ENCODE measurements around the gene NBPF3. TPM values are rescaled to one million over a fixed set of nuclear protein-coding genes. Genes with fewer than 3 reads are reported as not detected.

NBPF3 gene
- total RNA-seq, 2 experiments from 2014 or later, result 6.1 to 6.2 TPM

- no peaks in the 10 kb centered on the region for H3K36me3 Mint-ChIP-seq
- no peak overlapping the region for H3K4me3 Mint-ChIP-seq
- CTCF ChIA-PET, result no interaction called here
- intact Hi-C loops (cut with micrococcal nuclease), result no loop called here
- H3K27me3 Mint-ChIP-seq, result peaks cover 2% of the 10 kb centered on the region
- DNase-seq, result no peak
- no peak overlapping the region for H3K27ac Mint-ChIP-seq
- no peaks in the 10 kb centered on the region for H3K4me1 Mint-ChIP-seq (ENCODE audit: low read depth)
- H3K9me3 Mint-ChIP-seq, result no peaks in the 10 kb centered on the region
- POLR2A ChIA-PET, result no interaction called here
These were observed 85.4 kb downstream of the NBPF3 start for GRCh38 chr1:21525340-21525717.

- peaks cover 6% of the 10 kb centered on the region for H3K27me3 Mint-ChIP-seq
- H3K4me3 Mint-ChIP-seq, result no peak overlapping the region
- POLR2A ChIA-PET, result no interaction called here
- H3K4me1 Mint-ChIP-seq (ENCODE audit: low read depth), result no peaks in the 10 kb centered on the region
- intact Hi-C loops (cut with micrococcal nuclease), result no loop called here
- no peaks in the 10 kb centered on the region for H3K36me3 Mint-ChIP-seq
- CTCF ChIA-PET, result no interaction called here
- DNase-seq, result no peak
- H3K9me3 Mint-ChIP-seq, result no peaks in the 10 kb centered on the region
- no peak overlapping the region for H3K27ac Mint-ChIP-seq
These were observed 86.5 kb downstream of the NBPF3 start for GRCh38 chr1:21526441-21526840.

DNA sequence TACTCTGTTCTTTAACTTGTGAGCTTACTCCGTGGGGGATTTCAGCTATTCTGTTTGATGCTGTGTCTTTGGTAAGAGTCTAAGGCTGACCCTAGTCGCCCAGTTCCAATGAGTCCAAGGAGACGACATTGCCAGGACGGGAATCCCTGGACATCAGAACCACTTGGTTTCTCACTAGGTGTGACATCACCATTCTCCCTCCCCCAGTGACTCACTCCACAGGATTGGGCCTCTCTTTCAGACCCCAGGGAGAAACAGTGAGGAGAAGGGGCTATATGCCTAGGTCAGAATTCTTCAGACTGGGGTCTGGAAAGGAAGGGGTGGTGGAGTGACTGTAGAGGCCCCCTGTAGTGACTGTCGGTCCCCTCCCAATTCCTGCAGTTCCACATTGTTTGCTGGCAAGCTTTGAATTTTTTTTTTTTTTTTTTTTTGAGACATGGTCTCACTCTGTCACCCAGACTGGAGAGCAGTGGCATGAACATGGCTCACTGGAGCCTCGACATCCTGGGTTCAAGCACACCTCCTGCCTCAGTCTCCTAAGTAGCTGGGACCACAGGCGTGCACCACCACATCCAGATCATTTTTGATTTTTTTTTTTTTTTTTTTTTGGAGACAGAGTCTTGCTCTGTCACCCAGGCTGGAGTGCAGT is 90.6 kb downstream of the NBPF3 start:
- Mint-ChIP-seq H3K27me3 (peaks cover 13% of the 10 kb centered on the region), H3K36me3 (no peaks in the 10 kb centered on the region), H3K9me3 (no peaks in the 10 kb centered on the region), H3K4me3 (no peak overlapping the region), H3K4me1 (ENCODE audit: low read depth) (no peaks in the 10 kb centered on the region), H3K27ac (no peak overlapping the region)
- no peak for DNase-seq
- intact Hi-C loops (cut with micrococcal nuclease), result no loop called here
- CTCF ChIA-PET, result no interaction called here
- POLR2A ChIA-PET, result no interaction called here

DNA sequence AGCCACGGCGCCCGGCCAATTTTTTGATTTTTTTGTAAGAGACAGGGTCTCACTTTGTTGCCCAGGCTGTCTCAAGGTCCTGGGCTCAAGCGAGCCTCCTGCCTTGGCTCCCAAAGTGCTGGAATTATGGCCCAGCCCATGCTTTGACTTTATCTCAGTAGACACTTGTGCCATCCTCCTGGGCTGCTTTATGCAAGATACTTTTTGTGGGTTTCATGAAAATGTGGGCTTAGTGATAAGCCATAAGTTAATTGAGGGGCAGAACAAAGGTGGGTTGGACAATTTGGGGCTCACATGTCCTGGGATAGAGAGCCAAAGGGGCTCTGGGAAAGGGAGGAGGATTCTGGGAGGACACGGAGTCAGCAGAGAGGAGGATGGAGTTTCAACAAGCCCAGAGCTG is 91.3 kb downstream of the NBPF3 start:
- peaks cover 15% of the 10 kb centered on the region for H3K27me3 Mint-ChIP-seq
- intact Hi-C loops (cut with micrococcal nuclease), result no loop called here
- H3K9me3 Mint-ChIP-seq, result no peaks in the 10 kb centered on the region
- H3K27ac Mint-ChIP-seq, result no peak overlapping the region
- no peak overlapping the region for H3K4me3 Mint-ChIP-seq
- DNase-seq, result no peak
- no peaks in the 10 kb centered on the region for H3K4me1 Mint-ChIP-seq (ENCODE audit: low read depth)
- CTCF ChIA-PET, result no interaction called here
- no peaks in the 10 kb centered on the region for H3K36me3 Mint-ChIP-seq
- POLR2A ChIA-PET, result no interaction called here

DNA sequence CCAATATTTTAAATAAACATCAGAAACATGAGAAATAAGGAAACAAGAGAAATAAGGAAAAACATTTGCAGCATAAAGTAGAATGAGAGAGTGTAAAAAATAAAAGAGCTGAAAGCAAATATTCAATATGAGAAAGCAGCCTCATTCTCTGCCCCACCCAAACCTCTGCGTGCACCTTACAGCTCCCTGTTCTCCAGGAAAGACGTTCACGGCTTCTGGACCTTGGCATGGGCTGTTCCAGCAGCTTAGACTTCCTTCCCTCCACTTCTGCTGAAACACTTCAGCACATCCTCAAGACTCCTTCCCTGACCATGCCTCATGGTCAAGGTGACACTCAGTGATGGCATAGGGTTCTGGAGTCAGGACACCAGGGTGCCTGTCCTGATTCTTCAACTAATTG is 92.6 kb downstream of the NBPF3 start:
- ChIA-PET CTCF (interaction anchor here (1.1 kb wide), 1 partner anchor 9 kb away, joined by 4 read pairs; no protein-coding TSS in a partner anchor), POLR2A (no interaction called here)
- Mint-ChIP-seq H3K36me3 (no peaks in the 10 kb centered on the region), H3K9me3 (no peaks in the 10 kb centered on the region), H3K27me3 (peaks cover 15% of the 10 kb centered on the region), H3K27ac (no peak overlapping the region), H3K4me1 (ENCODE audit: low read depth) (no peaks in the 10 kb centered on the region), H3K4me3 (no peak overlapping the region)
- DNase-seq, result no peak
- intact Hi-C loops (cut with micrococcal nuclease), result no loop called here

DNA sequence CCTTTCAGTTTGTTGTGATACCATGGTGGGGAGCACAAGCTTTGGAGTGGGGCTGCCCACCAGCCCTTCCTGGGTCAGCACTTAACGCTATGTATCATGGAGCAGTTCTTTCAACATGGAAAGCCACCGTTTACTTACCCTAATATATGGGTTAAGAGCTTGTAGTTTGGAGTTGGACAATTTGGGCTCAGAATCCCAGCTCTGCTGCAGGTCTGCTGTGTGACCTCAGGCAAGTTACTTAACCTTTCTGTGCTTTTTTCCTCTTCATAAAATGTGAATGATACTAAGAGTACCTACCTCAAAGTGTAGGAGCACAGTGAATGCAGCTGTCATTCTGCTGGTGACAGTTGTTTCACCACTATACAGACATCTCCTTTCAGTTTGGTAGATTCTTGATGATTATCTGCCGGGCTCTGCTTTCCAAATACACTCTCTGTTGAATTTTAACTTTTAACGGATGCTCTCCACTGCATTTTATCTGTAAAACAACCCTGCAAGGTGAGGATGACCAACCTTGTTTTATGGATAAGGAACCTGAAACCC is 93.1 kb downstream of the NBPF3 start:
- H3K36me3 Mint-ChIP-seq, result no peaks in the 10 kb centered on the region
- H3K27ac Mint-ChIP-seq, result no peak overlapping the region
- H3K27me3 Mint-ChIP-seq, result peaks cover 20% of the 10 kb centered on the region
- H3K9me3 Mint-ChIP-seq, result no peaks in the 10 kb centered on the region
- ChIA-PET CTCF (interaction anchor here (1.1 kb wide), 2 partner anchors 8 to 11 kb away, joined by 3 to 4 read pairs; no protein-coding TSS in a partner anchor), POLR2A (no interaction called here)
- no peak overlapping the region for H3K4me3 Mint-ChIP-seq
- no peak for DNase-seq
- intact Hi-C loops (cut with micrococcal nuclease), result no loop called here
- no peaks in the 10 kb centered on the region for H3K4me1 Mint-ChIP-seq (ENCODE audit: low read depth)

- H3K4me1 Mint-ChIP-seq (ENCODE audit: low read depth), result no peaks in the 10 kb centered on the region
- no peak overlapping the region for H3K4me3 Mint-ChIP-seq
- no peak for DNase-seq
- no peak overlapping the region for H3K27ac Mint-ChIP-seq
- CTCF ChIA-PET, result interaction anchor here (1.5 kb wide), 1 partner anchor 317 kb away, joined by 5 read pairs; no protein-coding TSS in a partner anchor
- no peaks in the 10 kb centered on the region for H3K9me3 Mint-ChIP-seq
- peaks cover 31% of the 10 kb centered on the region for H3K27me3 Mint-ChIP-seq
- intact Hi-C loops (cut with micrococcal nuclease), result no loop called here
- POLR2A ChIA-PET, result no interaction called here
- no peaks in the 10 kb centered on the region for H3K36me3 Mint-ChIP-seq
These were observed 94.2 kb downstream of the NBPF3 start for GRCh38 chr1:21534146-21534545.

Other genes starting within 250 kb of the NBPF3 start
- 100 to 1,000 TPM; 137 to 144 TPM for gene ECE1, start 149.7 kb upstream of the NBPF3 start, total RNA-seq
- not detected for gene ALPL, start 69.3 kb downstream of the NBPF3 start, total RNA-seq
- gene RAP1GAP, start 229.2 kb downstream of the NBPF3 start, total RNA-seq, result 1 to 10 TPM; 1.1 to 1.7 TPM

Data from activated CD4-positive, alpha-beta memory T cell treated with anti-CD3 and anti-CD28 coated beads for 36 hours (primary cell).